ENCODE results near the gene SLC25A41.
"Not testable (repeated sequence)": the region's sequence is repeated elsewhere in the genome, so short reads cannot be mapped to it uniquely, and the experiment has no call there.

SLC25A41 gene

DNA sequence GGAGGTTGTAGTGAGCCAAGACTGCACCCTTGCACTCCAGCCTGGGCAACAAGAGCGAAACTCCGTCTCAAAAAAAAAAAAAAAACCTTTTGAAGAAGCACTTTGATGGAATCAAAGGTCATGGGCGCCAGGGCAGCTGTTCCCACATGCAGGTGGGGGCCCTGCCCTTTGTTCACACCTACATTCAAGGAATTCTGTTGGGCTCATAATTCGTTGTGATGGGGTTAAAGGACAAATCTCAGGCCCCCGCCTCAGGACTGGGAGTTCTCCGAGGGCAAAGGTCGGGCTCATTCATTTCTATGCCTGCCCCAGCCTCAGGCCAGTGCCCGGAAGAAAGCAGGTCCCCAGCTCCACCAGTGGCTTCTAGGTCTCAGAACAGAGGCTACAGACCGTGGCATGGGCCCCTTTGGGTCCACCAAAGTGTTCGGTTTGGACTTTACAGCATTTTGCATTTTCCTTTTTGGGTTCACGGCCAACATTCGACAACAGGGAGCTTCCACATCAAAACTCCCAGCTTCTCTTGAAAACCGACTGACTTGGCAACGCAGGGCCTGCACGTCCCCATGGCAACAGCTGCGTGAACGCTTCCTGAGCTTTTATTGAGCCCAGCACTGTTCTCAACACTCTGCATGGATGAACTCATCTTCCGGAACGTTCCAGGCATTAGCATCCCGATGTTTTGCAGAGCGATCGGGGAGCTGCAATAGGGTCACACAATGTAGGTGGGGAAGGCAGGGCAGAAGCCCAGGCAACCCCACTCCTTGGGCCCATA is 30.5 kb downstream of the SLC25A41 start:
- no peak for DNase-seq

- DNase-seq = no peak
Observed at GRCh38 chr19:6402058-6402457, 31.5 kb downstream of the SLC25A41 start.

- not testable (repeated sequence) for DNase-seq
Observed at GRCh38 chr19:6400062-6400944, 33.3 kb downstream of the SLC25A41 start.

DNA sequence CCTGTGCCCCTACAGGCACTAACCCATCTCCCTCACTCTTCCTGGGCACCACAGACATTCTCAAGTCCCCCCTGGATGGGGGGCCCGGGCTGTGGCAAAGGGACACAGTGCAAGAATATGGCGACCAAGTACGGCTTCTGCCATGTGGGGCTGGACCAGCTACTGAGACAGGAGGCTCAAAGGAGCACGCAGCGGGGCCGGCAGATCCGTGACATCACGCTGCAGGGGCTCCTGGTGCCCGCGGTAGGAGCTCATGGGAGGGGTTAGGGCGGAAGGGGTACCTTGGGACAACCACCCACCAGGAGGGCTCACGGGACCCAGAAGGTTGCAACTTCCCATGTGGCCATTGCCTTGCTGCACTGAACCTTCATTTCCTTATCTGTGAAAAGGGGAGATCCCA is 37.3 kb downstream of the SLC25A41 start:
- DNase-seq = no peak

DNA sequence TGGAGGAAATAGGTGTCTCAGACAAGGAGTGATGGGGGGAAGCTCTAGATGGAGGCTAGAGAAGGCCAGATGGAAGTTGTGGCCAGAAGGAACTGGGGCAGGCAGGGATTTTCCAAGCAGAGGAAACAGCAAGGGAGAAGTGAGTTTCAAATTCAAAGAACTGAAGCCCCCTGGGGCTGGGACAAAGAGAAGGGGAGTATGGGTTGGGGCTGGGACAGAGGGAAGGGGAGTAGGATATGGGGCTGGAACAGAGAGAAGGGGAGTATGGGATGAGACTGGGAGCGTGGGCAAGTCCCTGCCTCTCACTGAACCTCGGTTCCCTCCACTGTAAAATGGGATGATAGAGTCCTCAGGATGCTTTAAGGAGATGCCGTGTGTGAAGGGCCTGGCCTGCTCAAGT is 38.7 kb downstream of the SLC25A41 start:
- DNase-seq = no peak

DNA sequence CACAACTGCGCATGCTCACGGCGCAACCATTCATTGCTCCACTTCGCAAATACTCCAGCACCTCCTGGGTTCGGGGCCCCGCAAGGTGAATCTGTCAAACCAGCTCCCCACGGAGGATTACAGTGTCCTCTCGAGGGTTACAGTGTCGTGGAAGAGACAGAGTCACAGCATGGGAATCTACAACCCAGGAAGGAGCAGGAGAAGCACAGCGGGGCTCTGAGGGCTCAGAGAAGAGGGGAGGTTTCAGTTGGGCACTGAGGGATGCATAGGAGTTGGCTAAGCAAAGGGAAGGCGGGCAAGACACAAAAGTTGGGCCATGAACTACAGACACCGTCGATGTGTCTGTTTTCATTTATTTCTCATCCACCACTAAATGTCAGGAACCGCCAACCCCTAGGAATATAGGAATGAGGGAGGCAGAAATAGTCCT is 39.6 kb downstream of the SLC25A41 start:
- DNase-seq = peak; percentile 80

DNA sequence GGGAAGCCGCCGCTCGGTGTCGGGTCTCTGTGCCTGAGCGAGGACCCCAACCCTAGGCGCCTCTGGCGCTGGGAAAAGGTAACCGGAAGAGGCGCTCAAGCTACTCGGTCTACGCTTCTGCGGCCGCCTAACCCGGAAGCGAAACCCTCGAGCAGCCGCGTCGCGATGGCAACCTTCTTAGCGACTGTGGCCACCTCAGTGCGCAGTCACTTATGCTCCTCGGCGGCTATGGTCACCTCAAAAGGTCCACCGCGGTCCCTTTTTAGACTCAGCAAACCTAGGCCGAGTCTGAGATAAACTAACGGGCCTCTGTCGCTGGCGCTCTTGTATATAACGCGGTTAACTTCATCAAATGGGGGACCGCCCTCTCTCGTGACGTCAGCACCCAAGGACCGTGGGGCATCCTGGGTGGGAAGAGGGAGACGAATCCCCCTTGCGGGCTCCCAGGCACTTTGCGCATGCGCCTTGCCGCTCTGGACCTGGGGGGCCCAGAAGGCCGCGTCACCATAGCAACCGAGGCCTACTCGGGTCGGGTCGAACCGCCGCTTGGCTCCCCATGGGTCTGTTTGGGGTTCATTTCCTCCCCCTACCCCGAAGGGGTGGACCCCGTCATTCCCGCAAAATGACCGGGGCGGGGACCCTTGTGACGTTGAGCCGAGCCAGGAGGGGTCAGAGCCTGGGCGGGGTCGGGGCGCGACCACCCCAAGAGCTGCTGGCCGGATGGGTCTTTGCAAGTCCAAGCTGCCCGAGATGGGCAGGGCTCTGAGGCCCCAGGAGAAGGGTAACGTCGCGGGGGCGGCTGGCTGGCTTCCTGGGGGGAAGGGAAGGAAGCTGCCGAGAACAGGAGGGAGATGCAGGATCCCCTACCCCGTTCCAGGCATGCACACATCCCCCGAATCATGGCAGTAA is 40.2 kb downstream of the SLC25A41 start, which contains the start of gene GTF2F1:
GTF2F1 (minus strand) TSS at position 91 of the 909 bp plus-strand sequence. CDS start 169 bp downstream, outside the sequence.
- DNase-seq = peak; percentile 96

DNA sequence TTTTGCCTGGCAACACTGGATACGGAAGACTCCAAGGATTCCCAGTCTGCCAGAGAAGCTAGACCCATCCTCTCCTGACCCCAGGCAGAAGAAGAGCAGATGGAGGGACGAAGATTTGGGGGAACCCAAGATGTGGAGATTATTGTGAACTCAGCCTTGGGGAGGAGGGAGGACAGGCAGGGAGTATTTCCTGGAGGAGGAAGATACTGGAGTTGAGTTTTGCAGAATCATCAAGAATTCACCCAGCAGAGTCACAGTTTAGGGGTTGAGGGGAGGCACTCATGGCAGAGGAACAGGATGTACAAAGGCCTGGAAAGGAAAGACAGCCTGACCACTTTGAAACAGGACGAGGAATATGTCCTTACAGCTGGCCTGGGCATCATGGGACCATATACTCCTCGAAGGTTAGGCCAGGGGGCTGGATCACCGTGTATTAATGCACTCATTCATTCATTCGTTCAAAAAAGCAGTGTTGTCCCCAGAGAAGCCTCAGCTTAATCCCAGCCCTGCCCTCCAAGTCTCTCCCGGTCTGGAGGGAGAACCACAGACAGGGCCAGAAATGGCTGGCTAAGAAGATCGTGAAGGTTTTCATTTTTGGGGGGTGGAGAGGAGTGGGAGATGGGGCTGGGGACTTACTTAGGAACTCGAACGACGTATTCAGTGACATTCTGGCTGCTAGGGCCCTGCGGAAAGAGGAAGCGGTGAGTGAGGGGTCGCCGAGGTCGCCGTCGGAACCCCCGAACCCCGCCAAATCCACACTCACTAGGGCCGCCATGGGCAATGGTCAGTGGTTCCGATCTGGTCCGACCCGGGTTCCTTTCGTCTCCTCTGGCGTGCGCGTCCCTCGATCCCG is 41.1 kb downstream of the SLC25A41 start:
- no peak for DNase-seq

GRCh38 chr19:6387372-6387771 is 46.2 kb downstream of the SLC25A41 start:
- DNase-seq = no peak

- DNase-seq = no peak
Observed at GRCh38 chr19:6384381-6384780, 49.2 kb downstream of the SLC25A41 start.

DNA sequence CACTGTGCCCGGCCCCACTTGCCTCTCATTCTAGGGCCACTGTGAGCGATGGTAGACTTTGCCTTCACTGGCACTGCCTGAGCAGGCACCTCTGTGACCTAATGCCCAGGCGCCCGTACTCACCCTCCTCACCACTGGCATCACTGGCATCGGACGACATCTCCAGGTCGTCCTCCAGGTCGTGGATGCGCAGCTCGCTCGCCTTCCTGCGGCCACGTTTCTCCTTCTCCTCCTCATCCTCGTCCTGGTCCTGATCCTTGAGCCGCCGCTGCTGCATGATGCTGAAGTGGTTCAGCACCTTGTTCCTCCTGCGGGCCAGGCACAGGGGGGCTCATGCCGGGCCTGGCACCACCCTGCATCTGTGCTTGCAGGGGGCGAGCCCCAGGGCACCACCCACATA is 50.4 kb downstream of the SLC25A41 start:
- DNase-seq = no peak

DNA sequence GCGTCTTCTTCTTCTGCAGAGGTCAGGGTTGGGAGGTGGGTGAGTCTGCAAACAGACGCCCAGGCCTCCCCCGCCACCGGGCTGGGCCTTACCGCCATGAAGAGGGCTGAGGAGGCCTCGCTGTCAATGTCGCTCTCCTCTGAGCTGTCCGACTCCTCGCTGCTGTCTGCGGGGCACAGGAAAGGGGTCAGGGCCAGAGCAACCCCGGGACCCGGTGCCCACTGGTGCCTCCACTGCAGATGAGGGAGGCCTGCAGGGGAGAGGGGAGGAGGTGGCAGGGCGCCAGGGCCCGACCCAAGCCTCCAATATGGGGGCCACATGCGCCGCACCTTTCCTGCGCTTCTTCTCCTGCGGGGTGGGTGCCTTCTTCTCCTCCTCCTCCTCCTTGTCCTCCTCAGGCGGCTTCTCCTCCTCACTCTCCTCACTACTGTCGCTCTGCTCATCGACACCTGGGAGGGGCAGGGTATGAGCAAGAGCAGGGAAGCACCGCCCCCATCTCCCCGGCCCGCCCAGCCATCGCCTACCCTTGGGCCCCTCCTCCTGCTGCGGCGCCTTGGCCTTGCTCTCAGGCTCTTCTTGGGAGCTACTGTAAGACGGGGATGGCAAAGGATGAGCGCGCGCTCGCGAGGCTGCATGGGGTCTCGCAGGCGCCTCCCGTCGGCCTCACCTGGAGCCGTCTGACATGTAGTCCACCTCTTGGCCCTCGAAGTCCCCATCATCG is 52.4 kb downstream of the SLC25A41 start:
- DNase-seq = no peak

GRCh38 chr19:6379744-6380143 is 53.8 kb downstream of the SLC25A41 start:
- no peak for DNase-seq

- DNase-seq = no peak
Observed at GRCh38 chr19:6378486-6378885, 55.1 kb downstream of the SLC25A41 start.

DNA sequence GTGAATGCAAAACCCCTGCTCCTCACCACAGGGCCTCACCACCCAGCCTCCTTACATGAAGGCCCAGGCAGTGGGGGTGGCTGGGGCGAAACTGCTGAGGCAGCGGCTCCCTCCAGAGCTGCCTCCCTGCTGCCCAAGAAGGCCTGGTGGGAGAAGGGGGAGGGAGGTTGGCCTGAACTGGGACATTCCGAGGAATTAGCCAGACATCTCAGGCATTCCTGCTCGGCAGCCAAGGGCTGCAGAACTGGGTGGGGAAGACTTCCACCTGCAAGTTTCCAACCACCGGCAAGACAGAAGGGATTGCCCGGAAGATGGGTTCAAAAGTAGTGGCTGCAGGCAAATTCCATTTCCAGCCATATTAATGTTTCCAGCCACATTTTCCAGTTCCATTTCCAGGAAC is 55.5 kb downstream of the SLC25A41 start:
- no peak for DNase-seq

DNA sequence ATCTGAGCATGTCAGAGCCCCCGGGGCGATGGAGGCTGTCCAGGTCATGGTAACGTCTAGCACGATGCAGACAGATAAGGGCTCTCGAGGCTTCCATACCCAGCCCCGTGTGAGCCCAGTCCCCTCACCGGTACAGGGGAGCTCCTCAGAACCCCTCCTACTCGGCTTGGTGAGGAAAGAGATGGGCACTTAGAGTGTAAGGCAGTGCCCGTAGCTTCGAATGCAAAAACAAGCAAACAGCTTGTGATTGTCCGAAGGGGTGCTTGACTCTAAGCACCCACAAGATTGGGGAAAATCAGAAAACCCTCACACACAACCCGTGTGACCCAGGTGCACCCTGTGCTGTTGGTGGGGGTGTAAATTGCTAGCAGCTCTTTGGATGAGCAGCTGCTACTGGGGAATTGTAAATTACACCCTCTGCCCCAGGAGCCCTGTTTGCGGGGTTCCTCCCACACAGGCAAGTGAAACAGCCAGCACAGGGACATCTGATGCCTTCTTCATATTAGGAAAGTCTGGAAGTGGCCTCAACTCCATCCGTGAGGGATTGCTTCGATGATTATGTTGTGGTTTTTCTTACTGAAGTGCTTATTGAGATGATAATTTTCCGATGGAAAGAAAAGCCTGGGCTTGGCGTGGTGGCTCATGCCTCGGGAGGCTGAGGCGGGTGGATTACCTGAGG is 56.9 kb downstream of the SLC25A41 start:
- no peak for DNase-seq

All from CD4-positive, alpha-beta T cell treated with Interleukin-12 subunit alpha and Interleukin-12 subunit beta, for 1 hour (primary cell).